Gastrocnemius medialis (tissue), 4 donors: ENCODE measurements around the gene TSKS. TPM values are rescaled to one million over a fixed set of nuclear protein-coding genes. Genes with fewer than 3 reads are reported as not detected.

ENCODE experiments used
- ATAC-seq, 2 donors: fragments of 150-250 bp; one replicate each; pipeline ENCODE4 v1.9.1; 2016
- DNase-seq, 2 donors: peaks; one replicate each; pipeline ENCODE4 v3.0.0-alpha.2; 2019
- H3K27ac ChIP-seq, 4 donors: fragments of 200-600 bp; sonication (generic); 1 replicate in 1 of 4; 2 replicates in 3 of 4; pipeline ENCODE4 v1.5.1; 2016 to 2018; ENCODE audit warnings: mild to moderate bottlenecking in 2 of 4, moderate library complexity in 1 of 4
- H3K27me3 ChIP-seq, 3 donors: fragments of 200-600 bp; sonication (generic) in 2 of 3; 1 replicate in 1 of 3; 2 replicates in 2 of 3; pipeline versions ENCODE4 v1.5.1 to v1.6.0; 2016 to 2019; ENCODE audit warnings: mild to moderate bottlenecking in 1 of 3, moderate library complexity in 1 of 3
- H3K36me3 ChIP-seq, 2 donors: fragments of 200-600 bp; sonication (generic) in 1 of 2; one replicate each; pipeline ENCODE4 v1.5.1; 2017 to 2018
- H3K4me1 ChIP-seq, 2 donors: fragments of 200-600 bp; sonication (generic) in 1 of 2; one replicate each; pipeline ENCODE4 v1.5.1; 2016 to 2017; ENCODE audit warnings: mild to moderate bottlenecking in 2 of 2
- H3K4me3 ChIP-seq, 4 donors: fragments of 200-600 bp; sonication (generic) in 3 of 4; 1 replicate in 1 of 4; 2 replicates in 3 of 4; pipeline ENCODE4 v1.5.1; 2016 to 2019; ENCODE audit warnings: mild to moderate bottlenecking in 2 of 4
- H3K9me3 ChIP-seq, 3 donors: fragments of 200-600 bp; sonication (generic) in 2 of 3; 1 replicate in 1 of 3; 2 replicates in 2 of 3; pipeline ENCODE4 v1.5.1; 2016 to 2019
- CTCF ChIP-seq, 5 experiments: fragments of 450-650 bp in 3 of 5; fragments of 200-600 bp in 2 of 5; sonication (generic) in 2 of 5; IDR thresholded peaks in 4 of 5; conservative IDR thresholded peaks in 1 of 5; 1 replicate in 4 of 5; 2 replicates in 1 of 5; pipeline ENCODE4 v1.5.1; 2016 to 2019; ENCODE audit warnings: antibody characterized with exemption in 5 of 5, mild to moderate bottlenecking in 3 of 5, moderate library complexity in 3 of 5
- POLR2A ChIP-seq, 2 donors: fragments of 450-650 bp; IDR thresholded peaks; one replicate each; pipeline ENCODE4 v1.6.1; 2017; ENCODE audit warnings: antibody characterized with exemption in 2 of 2, mild to moderate bottlenecking in 2 of 2, moderate library complexity in 2 of 2
- in situ Hi-C, 4 donors: fragments of 200-750 bp; cut with MboI; loops; one replicate each; pipeline versions ENCODE4 v1.15.0 to v1.8.0; 2017; ENCODE audit warnings: low sequenced_read_pairs in 4 of 4
- intact Hi-C: fragments of 100-400 bp; cut with DNase I; formaldehyde crosslinking; loops from one replicate; pipeline ENCODE4 v1.15.1; 2023; ENCODE audit warnings: low total_unique reads
- total RNA-seq, 4 donors: library from RNA; depleted of rRNA; stranded (reverse); fragments of >200 nt; gene quantifications; one replicate each; pipeline versions ENCODE4 v1.1.0 to v1.2.3, GENCODE V29; 2016

The TSKS gene
- total RNA-seq, 4 donors from 2014 or later, result 0.13 to 0.16 TPM; not detected in 2

- Histone ChIP-seq H3K9me3 (no peaks in the 10 kb centered on the region), H3K4me1 (peaks cover 0 to 12% of the 10 kb centered on the region in 2 donors), H3K4me3 (peak overlapping the region; percentile 26 to 45 (median 34)), H3K27me3 (no peaks in the 10 kb centered on the region), H3K27ac (peak overlapping the region; percentile 56 to 73 (median 62)), H3K36me3 (peaks cover 0 to 50% of the 10 kb centered on the region in 2 donors)
- DNase-seq (peak; percentile 82 to 87), ATAC-seq (peak; percentile 83 to 86)
- no peak for TF ChIP-seq POLR2A (IDR thresholded peaks at IDR 0.05)
- TF ChIP-seq CTCF (IDR thresholded peaks at IDR 0.05 in 4 of 5, conservative IDR thresholded peaks at IDR 0.05 in 1 of 5), result peak in 4 of 5 experiments; percentile 30 to 48 (median 44)
- intact Hi-C loops (no loop called here), in situ Hi-C loops (no loop called here)
Observed at GRCh38 chr19:49801966-49802661, 39.0 kb upstream of the TSKS start.

DNA sequence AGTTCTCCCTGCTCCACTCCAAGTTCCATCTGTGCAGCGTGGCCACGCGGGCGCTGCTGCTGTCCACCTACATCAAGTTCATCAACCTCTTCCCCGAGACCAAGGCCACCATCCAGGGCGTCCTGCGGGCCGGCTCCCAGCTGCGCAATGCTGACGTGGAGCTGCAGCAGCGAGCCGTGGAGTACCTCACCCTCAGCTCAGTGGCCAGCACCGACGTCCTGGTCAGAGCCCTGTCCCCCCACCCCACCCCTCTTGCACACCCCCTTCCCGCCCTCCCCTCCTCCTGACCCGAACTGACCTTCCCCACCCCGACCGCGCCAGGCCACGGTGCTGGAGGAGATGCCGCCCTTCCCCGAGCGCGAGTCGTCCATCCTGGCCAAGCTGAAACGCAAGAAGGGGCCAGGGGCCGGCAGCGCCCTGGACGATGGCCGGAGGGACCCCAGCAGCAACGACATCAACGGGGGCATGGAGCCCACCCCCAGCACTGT lies 38.3 kb upstream of the TSKS start:
- intact Hi-C loops, result no loop called here
- no peaks in the 10 kb centered on the region for H3K9me3 ChIP-seq
- in situ Hi-C loops, result no loop called here
- no peaks in the 10 kb centered on the region for H3K27me3 ChIP-seq
- H3K4me1 ChIP-seq, result peaks cover 0 to 12% of the 10 kb centered on the region in 2 donors
- TF ChIP-seq POLR2A (IDR thresholded peaks at IDR 0.05) (no peak), CTCF (IDR thresholded peaks at IDR 0.05 in 4 of 5, conservative IDR thresholded peaks at IDR 0.05 in 1 of 5) (no peak)
- DNase-seq (no peak), ATAC-seq (no peak)
- peak overlapping the region in 3 of 4 donors; percentile 26 to 45 (median 42) for H3K4me3 ChIP-seq
- peaks cover 0 to 57% of the 10 kb centered on the region in 2 donors for H3K36me3 ChIP-seq
- H3K27ac ChIP-seq, result peak overlapping the region; percentile 56 to 73 (median 62)

DNA sequence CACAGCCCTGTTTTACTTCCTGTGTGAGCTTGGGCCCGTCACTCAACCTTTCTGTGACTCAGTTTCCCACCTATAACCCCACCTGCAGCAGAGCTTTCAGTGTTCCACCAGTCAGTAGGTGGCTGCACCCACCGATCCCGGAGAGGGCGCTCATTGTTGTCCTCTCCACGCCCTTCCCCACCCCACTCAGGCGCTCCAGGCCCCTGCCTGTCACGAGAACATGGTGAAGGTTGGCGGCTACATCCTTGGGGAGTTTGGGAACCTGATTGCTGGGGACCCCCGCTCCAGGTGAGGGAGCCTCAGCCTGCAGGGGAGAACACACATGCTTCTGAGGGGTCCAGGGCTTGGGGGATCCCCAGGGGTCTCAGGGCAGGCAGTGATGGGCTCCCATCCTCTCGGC lies 37.7 kb upstream of the TSKS start:
- H3K4me1 ChIP-seq, result peaks cover 0 to 12% of the 10 kb centered on the region in 2 donors
- intact Hi-C loops, result no loop called here
- DNase-seq (no peak), ATAC-seq (no peak)
- TF ChIP-seq POLR2A (IDR thresholded peaks at IDR 0.05) (no peak), CTCF (IDR thresholded peaks at IDR 0.05 in 4 of 5, conservative IDR thresholded peaks at IDR 0.05 in 1 of 5) (no peak)
- in situ Hi-C loops, result no loop called here
- peaks cover 0 to 64% of the 10 kb centered on the region in 2 donors for H3K36me3 ChIP-seq
- no peak overlapping the region for H3K4me3 ChIP-seq
- no peak overlapping the region for H3K27ac ChIP-seq
- no peaks in the 10 kb centered on the region for H3K27me3 ChIP-seq
- no peaks in the 10 kb centered on the region for H3K9me3 ChIP-seq

- intact Hi-C loops, result no loop called here
- Histone ChIP-seq H3K4me3 (no peak overlapping the region), H3K27ac (no peak overlapping the region), H3K36me3 (peaks cover 0 to 73% of the 10 kb centered on the region in 2 donors), H3K9me3 (no peaks in the 10 kb centered on the region), H3K4me1 (peaks cover 0 to 12% of the 10 kb centered on the region in 2 donors), H3K27me3 (no peaks in the 10 kb centered on the region)
- DNase-seq (no peak), ATAC-seq (no peak)
- in situ Hi-C loops, result no loop called here
- TF ChIP-seq POLR2A (IDR thresholded peaks at IDR 0.05), result no peak
- no peak for TF ChIP-seq CTCF (IDR thresholded peaks at IDR 0.05 in 4 of 5, conservative IDR thresholded peaks at IDR 0.05 in 1 of 5)
Observed at GRCh38 chr19:49799798-49800376, 36.8 kb upstream of the TSKS start.
